ENCODE results near the gene RNF182. TPM values are rescaled to one million over a fixed set of nuclear protein-coding genes. Genes with fewer than 3 reads are reported as not detected.

The RNF182 gene
- total RNA-seq, 2 experiments from 2014 or later: not detected

DNA sequence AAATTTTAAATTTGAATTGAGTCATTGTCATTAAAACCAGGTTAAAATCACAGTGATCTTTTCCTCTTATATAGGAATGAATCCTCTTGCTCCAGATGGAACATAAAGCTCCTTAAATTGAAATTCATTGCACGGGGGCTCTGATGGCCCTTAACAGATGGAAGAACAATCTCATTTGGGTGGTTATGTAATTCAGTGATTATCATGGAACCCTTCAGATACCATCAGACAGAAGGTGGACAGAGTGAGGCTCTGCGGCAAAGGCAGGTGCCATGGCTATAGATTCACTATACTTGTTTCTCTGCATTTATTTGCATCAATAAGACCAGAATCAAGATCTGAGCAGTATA is 17.8 kb upstream of the RNF182 start:
- POLR2A ChIA-PET: no interaction called here
- Mint-ChIP-seq H3K9me3 (ENCODE audit: insufficient read depth) (no peaks in the 10 kb centered on the region), H3K36me3 (ENCODE audit: low read depth) (no peaks in the 10 kb centered on the region), H3K27ac (no peak overlapping the region), H3K4me1 (ENCODE audit: low read depth) (peaks cover 1% of the 10 kb centered on the region), H3K27me3 (ENCODE audit: low read depth) (peaks cover 39% of the 10 kb centered on the region), H3K4me3 (no peak overlapping the region)
- CTCF ChIA-PET: interaction anchor here (1.1 to 3.0 kb wide), 2 partner anchors 141 to 160 kb away, joined by 3 to 30 read pairs; no protein-coding TSS in a partner anchor
- ATAC-seq (no peak), DNase-seq (no peak)

- no peaks in the 10 kb centered on the region for H3K9me3 Mint-ChIP-seq (ENCODE audit: insufficient read depth)
- H3K4me1 Mint-ChIP-seq (ENCODE audit: low read depth): peaks cover 1% of the 10 kb centered on the region
- CTCF ChIA-PET: interaction anchor here (0.8 to 3.8 kb wide), 16 partner anchors 8 to 242 kb away, joined by 3 to 67 read pairs (median 4); no protein-coding TSS in a partner anchor
- no peak overlapping the region for H3K4me3 Mint-ChIP-seq
- no peak overlapping the region for H3K27ac Mint-ChIP-seq
- DNase-seq: no peak
- POLR2A ChIA-PET: no interaction called here
- no peak for ATAC-seq
- H3K27me3 Mint-ChIP-seq (ENCODE audit: low read depth): peaks cover 42% of the 10 kb centered on the region
- H3K36me3 Mint-ChIP-seq (ENCODE audit: low read depth): no peaks in the 10 kb centered on the region
Observed at GRCh38 chr6:13907614-13908215, 17.0 kb upstream of the RNF182 start.

DNA sequence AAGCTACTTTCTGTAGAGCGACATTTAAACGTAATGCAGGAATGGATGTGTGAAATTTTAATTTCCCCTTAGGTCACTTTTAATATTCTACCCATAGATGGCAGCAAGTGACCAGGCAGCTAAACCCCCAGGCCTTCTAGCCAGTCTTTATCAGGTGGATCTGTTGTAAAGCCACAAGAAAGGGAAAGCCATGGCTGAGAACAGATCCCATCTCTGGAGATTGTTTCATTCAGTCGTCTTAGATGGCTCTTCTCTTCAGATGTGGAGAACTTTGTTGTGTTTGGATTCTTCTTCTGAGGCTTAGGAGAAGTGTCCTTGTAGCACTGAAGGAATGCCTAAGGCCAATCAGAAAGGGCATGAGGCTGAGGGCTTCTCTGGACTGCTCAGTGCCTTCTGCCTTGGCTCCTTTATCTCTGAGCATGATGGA is 15.8 kb upstream of the RNF182 start:
- ATAC-seq (peak; percentile 79), DNase-seq (peak; percentile 58)
- H3K9me3 Mint-ChIP-seq (ENCODE audit: insufficient read depth): no peaks in the 10 kb centered on the region
- CTCF ChIA-PET: interaction anchor here (0.7 to 3.8 kb wide), 38 partner anchors 8 to 1481 kb away, joined by 3 to 67 read pairs (median 4); partner anchors contain the start of genes NOL7 and RNF182
- peaks cover 1% of the 10 kb centered on the region for H3K4me1 Mint-ChIP-seq (ENCODE audit: low read depth)
- no peak overlapping the region for H3K27ac Mint-ChIP-seq
- POLR2A ChIA-PET: interaction anchor here (0.5 to 0.6 kb wide), 3 partner anchors 226 to 1122 kb away, joined by 3 read pairs; no protein-coding TSS in a partner anchor
- H3K4me3 Mint-ChIP-seq: no peak overlapping the region
- H3K27me3 Mint-ChIP-seq (ENCODE audit: low read depth): peaks cover 44% of the 10 kb centered on the region
- H3K36me3 Mint-ChIP-seq (ENCODE audit: low read depth): no peaks in the 10 kb centered on the region

DNA sequence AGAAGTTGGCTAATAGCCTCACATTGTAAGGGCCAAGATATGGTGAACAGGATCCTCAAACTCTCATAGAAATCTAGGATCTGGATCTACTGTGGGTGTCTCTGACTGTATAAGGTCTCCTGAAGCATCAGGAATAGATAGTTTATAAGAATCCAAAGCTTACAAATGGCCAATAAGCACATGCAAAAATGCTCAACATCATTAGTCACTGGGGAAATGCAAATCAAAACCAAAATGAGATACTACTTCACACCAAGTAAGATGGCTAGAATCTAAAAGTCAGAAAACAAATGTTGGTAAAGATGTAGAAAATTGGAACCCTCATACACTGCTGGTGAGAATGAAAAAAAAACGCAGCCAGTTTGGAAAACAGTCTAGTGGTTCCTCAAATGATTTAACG is 14.3 kb upstream of the RNF182 start:
- H3K36me3 Mint-ChIP-seq (ENCODE audit: low read depth): no peaks in the 10 kb centered on the region
- H3K27ac Mint-ChIP-seq: no peak overlapping the region
- no peak for DNase-seq
- H3K27me3 Mint-ChIP-seq (ENCODE audit: low read depth): peaks cover 50% of the 10 kb centered on the region
- peaks cover 1% of the 10 kb centered on the region for H3K4me1 Mint-ChIP-seq (ENCODE audit: low read depth)
- ChIA-PET CTCF (interaction anchor here (0.9 to 3.8 kb wide), 6 partner anchors 36 to 200 kb away, joined by 3 to 67 read pairs (median 4); no protein-coding TSS in a partner anchor), POLR2A (no interaction called here)
- H3K4me3 Mint-ChIP-seq: no peak overlapping the region
- ATAC-seq: no peak
- H3K9me3 Mint-ChIP-seq (ENCODE audit: insufficient read depth): no peaks in the 10 kb centered on the region

GRCh38 chr6:13911337-13911736 is 13.4 kb upstream of the RNF182 start:
- Mint-ChIP-seq H3K27me3 (ENCODE audit: low read depth) (peaks cover 53% of the 10 kb centered on the region), H3K9me3 (ENCODE audit: insufficient read depth) (no peaks in the 10 kb centered on the region), H3K36me3 (ENCODE audit: low read depth) (no peaks in the 10 kb centered on the region), H3K4me1 (ENCODE audit: low read depth) (peaks cover 1% of the 10 kb centered on the region), H3K27ac (no peak overlapping the region), H3K4me3 (no peak overlapping the region)
- ATAC-seq: no peak
- ChIA-PET POLR2A (no interaction called here), CTCF (interaction anchor here (1.0 to 3.8 kb wide), 5 partner anchors 13 to 156 kb away, joined by 3 to 67 read pairs (median 4); partner anchors contain the start of gene RNF182)
- no peak for DNase-seq

- ChIA-PET POLR2A (interaction anchor here (0.6 kb wide), 1 partner anchor 88 kb away, joined by 4 read pairs; no protein-coding TSS in a partner anchor), CTCF (interaction anchor here (1.0 to 3.5 kb wide), 5 partner anchors 10 to 153 kb away, joined by 3 to 34 read pairs (median 5); no protein-coding TSS in a partner anchor)
- ATAC-seq (no peak), DNase-seq (no peak)
- H3K4me1 Mint-ChIP-seq (ENCODE audit: low read depth): peaks cover 1% of the 10 kb centered on the region
- no peaks in the 10 kb centered on the region for H3K36me3 Mint-ChIP-seq (ENCODE audit: low read depth)
- H3K4me3 Mint-ChIP-seq: no peak overlapping the region
- H3K27ac Mint-ChIP-seq: no peak overlapping the region
- H3K27me3 Mint-ChIP-seq (ENCODE audit: low read depth): peaks cover 51% of the 10 kb centered on the region
- H3K9me3 Mint-ChIP-seq (ENCODE audit: insufficient read depth): no peaks in the 10 kb centered on the region
Observed at GRCh38 chr6:13913226-13914001, 11.3 kb upstream of the RNF182 start.

DNA sequence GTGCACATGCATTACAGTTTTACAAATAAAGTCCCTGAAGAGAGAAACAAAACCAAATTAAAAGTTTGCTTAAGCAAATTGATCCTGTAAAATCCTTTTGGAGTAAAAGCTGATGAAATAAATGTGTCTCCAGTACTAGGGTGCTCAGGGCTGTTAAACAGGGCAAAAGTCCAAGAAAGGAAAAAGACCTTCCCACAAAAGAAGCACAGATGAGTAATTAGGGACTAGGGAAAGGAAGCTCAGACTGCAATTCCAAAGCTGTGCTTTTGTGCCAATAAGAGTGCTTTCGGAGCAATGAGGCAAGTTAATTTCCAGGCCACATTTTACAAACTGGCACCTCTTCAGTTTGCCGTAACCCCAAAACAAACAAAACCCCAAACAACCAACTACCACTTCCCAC is 10.4 kb upstream of the RNF182 start:
- Mint-ChIP-seq H3K27me3 (ENCODE audit: low read depth) (peaks cover 52% of the 10 kb centered on the region), H3K27ac (no peak overlapping the region), H3K4me3 (no peak overlapping the region), H3K9me3 (ENCODE audit: insufficient read depth) (no peaks in the 10 kb centered on the region), H3K4me1 (ENCODE audit: low read depth) (no peaks in the 10 kb centered on the region), H3K36me3 (ENCODE audit: low read depth) (no peaks in the 10 kb centered on the region)
- DNase-seq: no peak
- CTCF ChIA-PET: interaction anchor here (3.1 to 3.5 kb wide), 2 partner anchors 9 to 152 kb away, joined by 15 to 34 read pairs; no protein-coding TSS in a partner anchor
- ATAC-seq: no peak
- POLR2A ChIA-PET: no interaction called here

DNA sequence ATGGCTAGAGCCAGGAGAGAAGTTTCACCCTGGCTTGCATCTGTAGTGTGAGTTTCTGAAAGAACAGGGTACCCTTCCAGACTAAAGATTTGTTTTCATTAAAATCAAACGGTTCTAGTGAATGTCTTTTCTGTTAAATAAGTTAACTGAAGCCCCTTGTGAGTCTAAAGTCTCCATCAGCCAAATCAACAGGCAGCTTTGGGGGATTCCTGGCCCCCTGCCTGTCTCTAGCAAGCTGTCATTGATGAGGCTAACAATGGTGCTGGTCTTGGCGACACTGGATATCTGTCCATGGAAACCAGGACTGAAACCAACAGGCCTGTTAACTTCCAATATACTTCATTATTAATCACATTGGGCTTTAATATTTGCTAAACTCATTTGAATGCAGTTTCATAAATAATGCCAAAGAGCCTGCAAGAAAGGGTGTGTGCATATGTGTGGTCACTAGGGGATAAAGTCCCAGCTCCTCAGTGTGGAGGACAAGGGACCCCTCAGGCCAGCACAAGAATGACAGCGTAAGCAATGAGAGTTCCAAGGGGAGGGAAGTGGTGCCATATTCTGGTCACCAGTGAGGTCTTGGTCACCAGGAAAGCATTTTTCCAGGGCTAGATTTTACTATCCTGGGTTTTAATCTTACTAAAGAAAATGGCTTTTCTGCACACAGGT is 9.1 kb upstream of the RNF182 start:
- Mint-ChIP-seq H3K4me1 (ENCODE audit: low read depth) (no peaks in the 10 kb centered on the region), H3K36me3 (ENCODE audit: low read depth) (no peaks in the 10 kb centered on the region), H3K4me3 (no peak overlapping the region), H3K27ac (no peak overlapping the region), H3K27me3 (ENCODE audit: low read depth) (peaks cover 51% of the 10 kb centered on the region), H3K9me3 (ENCODE audit: insufficient read depth) (no peaks in the 10 kb centered on the region)
- DNase-seq (no peak), ATAC-seq (no peak)
- ChIA-PET POLR2A (no interaction called here), CTCF (no interaction called here)

DNA sequence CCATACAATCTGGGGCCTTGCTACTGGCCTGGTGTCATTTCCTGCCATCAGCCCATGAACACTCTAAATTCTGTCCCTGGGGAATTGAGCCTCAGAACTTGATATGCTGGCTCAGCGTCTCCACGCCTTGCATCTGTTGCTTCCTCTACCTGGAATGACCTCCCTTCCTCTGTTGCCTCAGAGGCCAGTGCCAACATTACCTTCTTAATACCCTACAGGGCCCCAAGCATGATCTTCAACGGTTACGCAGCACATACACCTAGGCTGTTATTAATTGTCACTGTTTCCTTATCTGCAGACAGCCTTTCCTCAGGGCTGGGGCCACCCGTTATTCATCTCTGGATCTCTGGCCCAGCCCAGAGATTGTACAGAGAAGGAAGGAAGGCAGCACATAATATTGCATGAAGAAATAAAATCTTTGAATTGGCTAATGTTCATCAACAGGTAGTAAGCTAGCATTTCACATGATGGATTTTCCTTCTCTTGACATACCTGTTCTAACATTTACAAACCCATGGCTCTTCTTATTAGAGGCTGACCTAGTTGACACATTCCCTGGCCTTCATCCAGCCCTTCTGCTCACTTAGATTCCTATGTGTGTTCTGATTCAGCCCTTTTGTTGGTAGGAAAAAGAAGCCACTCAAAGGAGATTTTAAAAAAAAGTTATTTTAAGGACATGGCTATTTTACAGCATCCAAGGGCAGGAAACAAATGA is 8.4 kb upstream of the RNF182 start:
- Mint-ChIP-seq H3K27me3 (ENCODE audit: low read depth) (peaks cover 48% of the 10 kb centered on the region), H3K9me3 (ENCODE audit: insufficient read depth) (no peaks in the 10 kb centered on the region), H3K4me3 (no peak overlapping the region), H3K27ac (no peak overlapping the region), H3K36me3 (ENCODE audit: low read depth) (no peaks in the 10 kb centered on the region), H3K4me1 (ENCODE audit: low read depth) (no peaks in the 10 kb centered on the region)
- ChIA-PET POLR2A (no interaction called here), CTCF (interaction anchor here (1.4 to 1.9 kb wide), 2 partner anchors 8 to 121 kb away, joined by 5 read pairs; no protein-coding TSS in a partner anchor)
- no peak for ATAC-seq
- no peak for DNase-seq

DNA sequence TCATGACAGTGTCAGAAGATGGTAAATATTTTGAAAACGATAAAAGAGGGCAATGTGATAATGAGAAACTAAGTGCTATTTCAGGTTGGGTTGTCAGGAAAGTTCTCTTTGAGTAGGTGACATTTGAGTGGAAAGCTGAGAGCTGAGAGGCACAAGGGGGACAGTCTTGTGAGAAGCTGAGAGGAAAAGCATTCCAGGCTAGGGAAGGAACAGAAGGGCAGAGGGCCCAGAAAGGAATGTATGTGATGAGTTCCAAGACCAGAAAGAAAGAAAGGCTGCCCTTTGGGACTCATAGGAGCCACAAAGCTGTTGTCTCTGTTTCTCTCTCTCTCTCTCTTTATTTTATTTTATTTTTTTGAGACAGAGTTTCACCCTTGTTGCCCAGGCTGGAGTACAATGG is 7.6 kb upstream of the RNF182 start:
- no peak for DNase-seq
- Mint-ChIP-seq H3K9me3 (ENCODE audit: insufficient read depth) (no peaks in the 10 kb centered on the region), H3K36me3 (ENCODE audit: low read depth) (no peaks in the 10 kb centered on the region), H3K4me1 (ENCODE audit: low read depth) (no peaks in the 10 kb centered on the region), H3K27me3 (ENCODE audit: low read depth) (peaks cover 45% of the 10 kb centered on the region), H3K27ac (no peak overlapping the region), H3K4me3 (no peak overlapping the region)
- no peak for ATAC-seq
- ChIA-PET CTCF (interaction anchor here (1.4 to 1.9 kb wide), 2 partner anchors 8 to 122 kb away, joined by 5 read pairs; no protein-coding TSS in a partner anchor), POLR2A (no interaction called here)

GRCh38 chr6:13918686-13919250 is 6.0 kb upstream of the RNF182 start:
- Mint-ChIP-seq H3K9me3 (ENCODE audit: insufficient read depth) (no peaks in the 10 kb centered on the region), H3K27me3 (ENCODE audit: low read depth) (peaks cover 46% of the 10 kb centered on the region), H3K27ac (no peak overlapping the region), H3K36me3 (ENCODE audit: low read depth) (no peaks in the 10 kb centered on the region), H3K4me1 (ENCODE audit: low read depth) (no peaks in the 10 kb centered on the region), H3K4me3 (no peak overlapping the region)
- ChIA-PET CTCF (interaction anchor here (1.0 kb wide), 1 partner anchor 148 kb away, joined by 6 read pairs; no protein-coding TSS in a partner anchor), POLR2A (no interaction called here)
- no peak for ATAC-seq
- no peak for DNase-seq

All from activated CD8-positive, alpha-beta T cell treated with anti-CD3 and anti-CD28 coated beads, Interleukin-2, amount 10 ng/mL, durations not matched to agents 7 days and 5 days (primary cell).